Hematopoietic multipotent progenitor cell treated with erythropoietin and hydrocortisone succinate and interleukin-3 and kit ligand, for 17 days (in vitro differentiated cells): ENCODE results near the gene GPR55.

Source experiments
- DNase-seq: peaks from one replicate; pipeline ENCODE4 v3.0.0-alpha.2; 2015; ENCODE audit warnings: low spot score

Gene GPR55

DNA sequence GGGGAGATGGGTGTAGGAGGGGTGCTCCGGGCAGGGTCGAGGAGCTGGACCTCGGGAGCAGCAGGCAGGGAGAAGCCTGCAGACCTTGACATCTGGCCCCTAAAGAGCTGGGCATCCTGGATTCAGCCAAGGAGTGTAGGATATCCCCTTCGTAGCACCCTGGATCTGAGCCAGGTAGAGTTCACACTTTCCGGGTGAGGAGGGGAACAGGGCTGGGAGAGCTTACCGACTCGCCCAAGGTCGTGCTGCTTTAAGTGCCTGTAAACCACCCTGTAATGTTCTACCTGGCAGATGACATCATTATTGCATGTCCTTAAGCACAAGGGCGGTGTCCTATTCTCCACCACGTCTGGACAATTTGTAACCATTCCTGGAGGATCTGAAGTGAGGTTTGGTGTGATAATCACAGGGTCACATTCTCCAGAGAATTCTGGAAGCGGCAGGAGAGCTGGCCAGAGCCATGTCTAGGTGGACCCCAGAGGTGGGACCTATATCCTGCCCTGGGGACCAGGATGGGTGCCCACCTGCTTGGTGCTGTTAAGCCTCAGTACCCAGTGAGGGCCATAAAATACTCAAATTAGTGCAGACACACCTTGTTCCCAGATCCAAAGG lies 45.7 kb downstream of the GPR55 start:
- DNase-seq: no peak

DNA sequence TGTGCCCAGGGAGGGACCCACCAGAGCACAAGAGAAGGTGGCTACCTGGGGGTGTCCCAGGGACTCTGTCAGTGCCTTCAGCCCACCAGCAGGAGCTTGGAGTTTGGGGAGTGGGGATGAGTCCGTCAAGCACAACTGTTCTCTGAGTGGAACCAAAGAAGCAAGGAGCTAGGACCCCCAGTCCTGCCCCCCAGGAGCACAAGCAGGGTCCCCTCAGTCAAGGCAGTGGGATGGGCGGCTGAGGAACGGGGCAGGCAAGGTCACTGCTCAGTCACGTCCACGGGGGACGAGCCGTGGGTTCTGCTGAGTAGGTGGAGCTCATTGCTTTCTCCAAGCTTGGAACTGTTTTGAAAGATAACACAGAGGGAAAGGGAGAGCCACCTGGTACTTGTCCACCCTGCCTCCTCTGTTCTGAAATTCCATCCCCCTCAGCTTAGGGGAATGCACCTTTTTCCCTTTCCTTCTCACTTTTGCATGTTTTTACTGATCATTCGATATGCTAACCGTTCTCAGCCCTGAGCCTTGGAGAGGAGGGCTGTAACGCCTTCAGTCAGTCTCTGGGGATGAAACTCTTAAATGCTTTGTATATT lies 46.3 kb downstream of the GPR55 start:
- DNase-seq: no peak

DNA sequence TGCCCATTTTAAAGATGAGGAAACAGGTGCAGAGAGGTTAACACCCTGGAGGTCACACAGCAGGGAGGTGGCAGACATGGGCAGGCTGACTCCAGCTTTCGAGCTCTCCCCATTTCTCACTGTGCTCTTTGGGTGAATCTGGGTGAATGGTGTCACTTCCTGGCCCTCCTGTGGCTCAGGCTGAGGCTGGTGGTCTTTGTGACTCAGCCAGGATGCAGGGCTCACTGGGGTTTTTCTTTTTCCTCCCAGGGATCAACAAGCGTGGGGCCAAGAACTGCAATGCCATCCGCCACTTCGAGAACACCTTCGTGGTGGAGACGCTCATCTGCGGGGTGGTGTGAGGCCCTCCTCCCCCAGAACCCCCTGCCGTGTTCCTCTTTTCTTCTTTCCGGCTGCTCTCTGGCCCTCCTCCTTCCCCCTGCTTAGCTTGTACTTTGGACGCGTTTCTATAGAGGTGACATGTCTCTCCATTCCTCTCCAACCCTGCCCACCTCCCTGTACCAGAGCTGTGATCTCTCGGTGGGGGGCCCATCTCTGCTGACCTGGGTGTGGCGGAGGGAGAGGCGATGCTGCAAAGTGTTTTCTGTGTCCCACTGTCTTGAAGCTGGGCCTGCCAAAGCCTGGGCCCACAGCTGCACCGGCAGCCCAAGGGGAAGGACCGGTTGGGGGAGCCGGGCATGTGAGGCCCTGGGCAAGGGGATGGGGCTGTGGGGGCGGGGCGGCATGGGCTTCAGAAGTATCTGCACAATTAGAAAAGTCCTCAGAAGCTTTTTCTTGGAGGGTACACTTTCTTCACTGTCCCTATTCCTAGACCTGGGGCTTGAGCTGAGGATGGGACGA lies 47.1 kb downstream of the GPR55 start:
- no peak for DNase-seq

DNA sequence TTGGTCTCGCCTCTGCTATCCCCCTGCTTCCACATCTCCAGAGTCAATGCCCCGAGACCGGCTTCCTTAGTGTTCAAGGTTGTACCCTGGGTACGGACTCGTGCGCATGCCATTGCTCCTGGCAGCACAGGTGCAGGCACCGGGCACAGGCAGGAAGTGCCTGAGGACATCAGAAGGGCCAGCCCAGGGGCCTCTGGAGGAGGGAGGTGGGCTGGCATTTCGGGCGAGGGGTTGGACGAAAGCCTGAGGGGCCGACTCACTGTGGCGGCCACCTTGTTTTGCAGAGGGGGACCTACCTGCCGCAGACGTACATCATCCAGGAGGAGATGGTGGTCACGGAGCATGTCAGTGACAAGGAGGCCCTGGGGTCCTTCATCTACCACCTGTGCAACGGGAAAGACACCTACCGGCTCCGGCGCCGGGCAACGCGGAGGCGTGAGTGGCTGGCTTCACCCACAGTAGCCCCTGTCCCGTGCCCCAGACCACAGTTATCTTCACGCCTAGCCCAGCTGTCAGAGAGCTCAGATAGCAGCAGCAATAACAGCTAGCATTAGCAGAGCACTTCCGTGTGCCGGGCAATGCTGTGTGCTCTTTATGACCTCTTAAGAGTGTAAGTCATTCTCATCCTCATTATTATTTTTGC lies 47.8 kb downstream of the GPR55 start:
- no peak for DNase-seq

DNA sequence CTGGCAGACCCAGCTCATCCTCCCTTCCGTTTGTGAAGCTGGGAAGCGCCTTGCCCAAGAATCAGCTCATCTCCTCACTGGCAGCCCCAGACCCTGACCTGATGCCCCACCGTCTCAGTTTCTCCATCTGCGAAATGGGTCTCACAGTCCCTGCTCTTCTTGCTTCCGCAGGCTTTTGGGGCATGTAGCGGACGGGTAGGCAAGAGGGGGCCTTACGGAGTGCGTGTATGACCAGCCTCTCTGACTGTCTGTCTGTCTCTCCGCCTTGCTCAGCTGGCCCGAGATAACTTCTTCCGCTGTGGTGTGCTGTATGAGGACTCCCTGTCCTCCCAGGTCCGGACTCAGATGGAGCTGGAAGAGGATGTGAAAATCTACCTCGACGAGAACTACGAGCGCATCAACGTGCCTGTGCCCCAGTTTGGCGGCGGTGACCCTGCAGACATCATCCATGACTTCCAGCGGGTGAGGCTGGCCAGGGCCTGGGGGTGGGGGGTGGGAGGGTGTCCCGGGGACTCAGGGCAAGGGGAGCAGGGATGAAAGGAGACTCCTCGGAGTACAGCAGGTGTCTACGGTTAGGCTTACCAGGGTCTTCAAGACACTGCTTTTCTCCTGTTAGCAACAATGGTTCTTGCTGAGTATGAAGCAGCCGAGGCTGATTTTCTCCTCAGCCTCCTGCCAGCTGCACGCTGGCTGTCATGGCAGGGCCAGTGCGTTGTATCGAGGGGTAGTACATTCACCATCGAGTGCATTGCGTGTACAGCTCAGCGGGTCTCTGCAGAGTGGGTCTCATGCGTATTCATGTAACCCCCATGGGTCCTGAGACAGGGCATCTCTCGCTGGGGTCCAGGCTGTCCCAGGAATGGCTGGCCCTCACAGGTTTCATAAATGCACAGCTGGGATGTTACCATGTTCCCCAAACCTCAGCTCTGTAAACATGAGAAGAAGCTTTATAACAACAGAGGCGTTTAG lies 49.4 kb downstream of the GPR55 start:
- no peak for DNase-seq

DNA sequence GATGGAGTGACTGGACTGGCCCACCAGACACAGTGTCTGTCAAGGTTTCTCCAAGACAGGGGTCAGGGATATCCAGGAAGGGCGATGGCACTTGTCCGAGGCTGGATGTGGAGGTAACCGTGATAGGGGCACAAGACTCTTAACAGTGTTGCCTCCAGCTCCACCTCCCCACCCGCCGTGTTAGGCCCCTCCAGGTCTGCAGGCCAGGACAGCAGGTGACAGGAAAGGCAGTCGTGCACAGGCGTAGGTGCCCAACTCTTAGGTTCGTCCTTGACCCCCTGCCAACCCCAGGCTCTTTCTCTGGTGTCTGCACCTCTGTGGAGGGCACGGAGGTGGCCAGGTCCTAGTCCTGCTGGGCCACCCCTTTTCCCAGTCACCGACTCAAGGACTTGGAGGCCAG lies 50.2 kb downstream of the GPR55 start:
- DNase-seq: no peak

DNA sequence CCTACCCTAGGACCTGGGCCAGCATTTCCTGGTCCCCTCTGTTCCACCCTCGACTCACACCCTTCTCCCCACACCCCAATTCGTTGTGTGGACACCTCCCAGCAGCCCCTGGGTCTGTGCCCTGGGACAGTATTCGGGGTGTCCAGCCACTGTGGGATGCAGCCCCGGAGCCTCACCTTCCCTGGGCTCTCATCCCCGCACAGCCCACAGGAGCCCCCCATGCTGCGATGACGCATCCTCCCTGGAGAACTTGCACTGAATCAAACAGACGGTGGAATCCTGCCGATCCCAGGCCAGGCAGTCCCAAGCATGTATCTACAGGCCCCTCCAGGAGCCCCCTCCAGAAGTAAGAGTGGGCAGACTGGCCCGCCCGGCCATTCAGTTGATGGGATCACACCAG lies 50.6 kb downstream of the GPR55 start:
- DNase-seq: no peak

DNA sequence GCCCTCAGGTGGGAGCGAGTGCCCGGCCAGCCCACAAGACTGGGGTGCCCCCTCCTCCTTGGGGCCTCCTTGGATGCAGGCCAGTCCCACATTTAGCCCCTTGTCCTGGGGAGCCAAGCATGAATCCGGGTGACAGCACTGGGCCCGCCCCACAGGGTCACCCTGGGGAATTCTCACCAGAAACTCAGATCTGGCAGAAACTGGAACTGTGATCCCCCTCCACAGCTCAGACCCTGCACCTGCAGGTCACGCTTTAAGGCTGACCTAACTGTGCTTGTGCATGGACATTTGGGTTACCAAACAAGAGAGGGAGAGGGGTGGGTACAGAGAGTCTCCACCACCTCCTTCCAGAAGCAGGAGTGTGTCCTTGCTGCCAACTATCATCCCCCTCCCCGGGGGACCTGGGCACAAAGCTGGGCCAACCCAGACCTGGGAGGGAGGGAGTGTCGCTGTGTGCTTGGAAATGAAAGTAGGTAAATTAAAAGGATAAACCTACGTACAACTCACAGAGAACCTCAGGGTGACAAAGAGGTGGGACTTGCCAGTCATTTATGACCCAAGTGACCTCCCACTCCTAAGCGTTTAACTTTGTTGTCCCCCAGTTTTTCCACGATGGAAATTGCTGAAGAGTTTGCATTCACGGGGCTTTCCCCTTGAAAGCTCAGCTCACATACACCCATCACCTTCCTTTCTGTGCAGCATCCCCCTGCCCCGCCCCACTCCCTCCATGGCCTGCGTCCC lies 51.2 kb downstream of the GPR55 start:
- no peak for DNase-seq

DNA sequence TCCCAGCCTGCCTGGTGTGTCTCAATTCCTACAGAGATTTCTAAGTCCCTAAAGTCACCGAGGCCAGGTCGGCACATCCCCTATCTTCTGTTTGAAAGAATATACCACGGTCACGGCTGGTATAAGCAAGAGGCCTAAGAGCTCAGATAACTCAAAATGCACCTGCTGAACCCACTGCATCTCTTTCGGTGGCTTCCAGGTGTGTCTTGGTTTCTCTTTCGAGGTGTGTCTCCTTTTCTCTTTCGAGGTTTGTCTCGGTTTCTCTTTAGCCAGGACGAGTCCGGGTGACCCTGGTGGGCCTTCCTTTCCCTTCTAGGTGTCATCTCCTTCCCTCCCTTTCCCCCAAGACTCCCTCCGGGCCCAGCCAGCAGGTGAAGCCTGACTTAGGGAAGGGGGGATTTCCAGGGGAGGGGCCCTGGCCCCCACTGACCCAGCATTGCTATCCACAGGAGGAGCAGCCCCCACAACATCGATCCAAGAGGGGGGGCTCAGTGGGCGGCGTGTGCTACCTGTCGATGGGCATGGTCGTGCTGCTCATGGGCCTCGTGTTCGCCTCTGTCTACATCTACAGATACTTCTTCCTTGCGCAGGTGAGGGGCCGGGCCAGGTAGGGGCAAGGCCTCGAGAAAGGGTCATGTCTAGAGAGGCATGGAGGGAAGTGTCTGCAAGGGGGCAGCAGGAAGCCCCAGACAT lies 51.9 kb downstream of the GPR55 start:
- no peak for DNase-seq

DNA sequence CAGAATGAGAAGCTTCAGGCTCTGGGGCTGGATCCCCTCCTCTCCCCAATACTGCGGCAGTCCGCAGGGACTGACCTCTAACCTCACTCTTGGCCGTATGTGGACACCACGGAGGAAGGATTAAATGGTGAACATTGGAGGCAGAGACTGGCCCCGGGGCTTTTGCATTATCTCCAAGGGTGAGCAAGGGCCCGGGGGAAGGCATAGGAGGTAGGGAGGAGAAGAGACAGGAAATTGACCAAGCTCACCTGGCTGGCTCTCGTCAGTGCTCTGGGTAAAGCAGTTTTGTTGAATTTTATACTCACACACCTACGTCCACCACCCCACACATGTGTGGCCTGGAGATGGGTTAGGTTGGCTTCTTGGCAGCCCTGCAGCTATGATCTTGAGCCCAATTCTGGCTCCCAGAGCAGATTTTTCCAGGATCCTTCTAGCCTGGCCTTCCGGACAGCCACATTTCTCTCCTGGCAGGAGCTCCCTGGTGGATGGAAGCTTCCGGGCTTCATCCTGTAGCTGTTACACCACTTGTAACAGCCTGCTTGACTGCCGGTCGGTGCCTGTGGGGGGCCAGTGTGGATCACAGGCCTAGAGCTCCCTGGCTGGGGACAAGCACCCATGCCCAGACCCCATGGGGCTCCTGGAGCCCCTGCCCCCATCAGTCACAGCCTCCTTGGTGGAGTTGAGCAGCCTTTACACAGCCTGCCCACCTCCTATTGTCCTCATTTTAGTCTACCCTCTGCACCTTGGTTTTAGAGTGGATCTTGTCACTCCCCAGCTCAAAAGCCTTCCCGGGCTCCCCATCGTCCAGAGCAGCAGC lies 52.7 kb downstream of the GPR55 start:
- DNase-seq: no peak

DNA sequence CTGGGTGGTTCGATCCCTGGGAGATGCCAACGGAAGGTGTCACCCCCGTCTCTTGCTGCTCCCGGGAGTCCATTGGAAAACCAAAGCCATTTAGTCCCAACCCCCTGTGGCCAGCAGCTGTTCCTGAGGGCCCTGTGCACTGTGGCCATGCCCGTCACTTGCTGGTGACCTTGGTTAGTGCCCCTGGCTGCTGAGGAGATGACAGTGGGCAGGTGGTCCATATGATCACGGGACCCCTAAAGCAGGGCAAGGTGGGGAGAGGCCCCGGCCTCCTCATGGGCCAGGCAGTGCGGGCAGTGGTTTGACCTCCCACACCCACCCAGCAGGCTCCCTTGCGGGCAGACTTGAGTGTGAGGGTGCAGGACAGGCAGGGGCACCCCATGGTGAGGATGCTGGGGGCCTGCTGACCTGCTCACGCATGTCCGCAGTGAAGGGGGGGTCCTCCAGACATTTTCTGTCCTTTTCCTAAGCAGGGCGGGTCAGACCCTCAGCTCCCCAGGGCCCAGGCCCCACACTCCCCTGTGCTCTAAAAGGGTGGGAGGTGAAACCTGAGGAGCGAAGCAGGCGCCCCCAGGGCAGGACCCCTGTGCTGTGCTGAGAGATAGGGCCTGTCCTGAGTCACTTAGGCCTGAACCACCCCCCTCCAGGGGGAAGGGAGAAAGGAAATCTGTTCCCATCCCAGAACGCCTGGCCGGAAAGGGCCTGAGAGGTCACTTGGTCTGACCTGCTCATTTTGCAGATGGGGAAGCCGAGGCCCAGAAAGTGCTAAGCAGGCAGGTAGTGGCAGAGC lies 53.5 kb downstream of the GPR55 start:
- DNase-seq: no peak

DNA sequence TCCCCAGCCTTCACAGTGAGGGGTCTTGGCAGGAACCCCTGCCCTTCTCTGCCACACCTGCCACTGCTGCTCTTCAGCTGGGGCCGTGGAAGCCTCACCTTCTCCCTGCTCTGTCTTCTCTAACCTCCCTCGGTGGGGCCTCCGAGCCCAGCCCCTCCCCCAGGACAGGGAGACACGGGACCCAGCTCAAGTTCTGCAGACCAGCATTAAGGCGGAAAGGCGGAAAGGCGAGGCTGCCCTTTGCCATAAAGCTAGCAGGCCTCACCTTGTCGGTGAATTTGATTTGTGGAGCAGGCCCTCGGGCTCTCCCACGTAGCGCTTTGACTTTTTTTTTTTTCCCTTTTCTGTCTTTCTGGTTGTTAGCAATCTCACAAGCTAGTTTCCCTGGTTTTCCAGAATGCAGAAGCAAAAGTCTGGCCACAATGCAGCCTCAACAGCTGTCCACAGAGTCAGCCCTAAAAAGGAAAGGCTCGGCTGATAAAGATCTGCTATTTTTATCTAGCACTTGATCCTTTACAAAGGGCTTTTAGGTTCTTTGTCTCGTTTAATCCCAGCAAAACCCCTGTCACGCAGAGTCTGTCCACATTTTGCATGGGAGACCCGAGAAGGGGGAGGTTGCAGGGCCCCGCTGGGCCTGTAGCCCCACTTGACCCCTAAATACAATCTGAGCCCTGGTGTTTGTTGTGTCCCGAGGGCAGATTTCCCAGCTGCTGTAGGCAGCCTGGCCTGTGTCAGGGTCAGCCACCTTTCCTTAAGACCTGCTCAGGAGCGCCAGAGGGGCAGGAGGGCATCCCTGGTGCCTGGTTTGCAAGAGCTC lies 54.3 kb downstream of the GPR55 start:
- DNase-seq: no peak

DNA sequence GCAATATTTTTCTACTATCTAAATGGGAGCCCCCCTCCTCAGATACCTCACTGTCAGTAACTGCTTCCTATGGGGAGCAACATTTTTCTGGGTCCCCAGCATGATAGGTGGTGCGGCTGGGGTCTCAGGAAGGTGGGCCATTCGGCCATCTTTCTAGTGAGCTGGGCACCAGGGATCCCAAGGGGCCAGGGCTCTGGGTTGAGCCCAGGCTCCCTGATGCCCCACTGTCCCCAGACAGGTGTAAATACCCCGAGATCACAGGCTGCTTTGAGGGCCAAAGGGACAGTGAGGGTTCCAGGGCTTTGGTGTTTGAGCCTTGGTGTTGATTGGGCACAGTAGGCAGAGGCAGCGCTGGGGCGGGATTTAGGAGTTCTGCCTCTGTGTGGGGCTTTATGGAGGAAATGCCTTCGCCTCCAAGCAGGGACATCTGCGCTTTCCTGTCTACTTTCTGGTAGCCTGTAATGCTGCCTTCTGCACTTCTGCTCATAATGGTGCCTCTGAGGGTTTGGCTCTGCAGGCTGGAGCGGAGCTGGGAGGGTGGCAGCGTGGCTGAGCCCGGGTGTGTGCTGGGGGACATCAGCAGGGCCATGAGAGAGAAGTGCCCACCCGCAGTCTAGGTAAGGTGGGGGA lies 55.0 kb downstream of the GPR55 start:
- DNase-seq: no peak

DNA sequence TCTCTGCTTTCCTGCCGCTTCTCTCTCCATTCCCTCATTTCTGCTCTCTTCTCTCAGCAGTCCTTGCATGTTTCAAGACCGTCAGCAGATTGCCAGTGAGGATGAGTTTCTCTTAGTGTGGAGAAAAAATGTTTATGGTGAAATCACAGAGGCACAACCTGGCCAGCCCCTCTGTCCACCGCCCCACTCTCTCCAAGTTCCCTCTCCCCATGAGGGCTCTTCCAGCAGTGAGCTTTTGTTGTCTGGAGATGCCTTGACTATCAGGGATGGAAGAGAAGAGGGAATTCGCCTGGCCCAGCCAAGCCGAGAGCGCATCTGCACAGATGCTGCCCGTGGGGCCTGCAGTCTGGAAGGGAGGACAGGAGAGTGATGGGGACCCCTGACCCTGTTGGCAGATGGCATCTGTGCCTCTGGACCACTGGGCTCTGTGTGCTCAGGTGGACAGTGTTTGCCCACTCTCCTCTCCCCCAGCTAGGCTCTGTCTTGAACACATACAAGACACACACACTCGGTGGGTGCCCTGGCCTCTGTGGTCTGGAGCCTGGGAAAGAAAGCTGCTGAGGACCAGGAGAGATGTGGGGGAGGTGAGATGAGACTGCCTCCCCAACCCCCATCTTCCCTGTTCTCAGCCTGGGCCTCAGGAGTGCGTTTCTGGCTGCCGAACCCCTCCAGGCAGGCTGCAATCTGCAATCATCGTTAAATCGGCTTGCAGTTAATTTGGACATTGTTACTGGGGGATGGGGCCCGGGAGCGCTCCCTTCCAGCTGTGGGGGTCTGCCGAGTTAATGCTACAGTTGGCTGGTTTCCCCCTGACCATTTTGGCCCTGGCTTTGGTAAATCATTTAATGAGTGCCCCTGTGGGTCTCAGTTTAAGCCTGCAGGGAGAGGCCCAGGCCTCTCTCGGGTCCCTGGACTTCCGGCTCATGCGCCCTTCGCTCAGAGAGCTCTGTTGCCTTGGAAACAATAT lies 55.8 kb downstream of the GPR55 start:
- DNase-seq: no peak

DNA sequence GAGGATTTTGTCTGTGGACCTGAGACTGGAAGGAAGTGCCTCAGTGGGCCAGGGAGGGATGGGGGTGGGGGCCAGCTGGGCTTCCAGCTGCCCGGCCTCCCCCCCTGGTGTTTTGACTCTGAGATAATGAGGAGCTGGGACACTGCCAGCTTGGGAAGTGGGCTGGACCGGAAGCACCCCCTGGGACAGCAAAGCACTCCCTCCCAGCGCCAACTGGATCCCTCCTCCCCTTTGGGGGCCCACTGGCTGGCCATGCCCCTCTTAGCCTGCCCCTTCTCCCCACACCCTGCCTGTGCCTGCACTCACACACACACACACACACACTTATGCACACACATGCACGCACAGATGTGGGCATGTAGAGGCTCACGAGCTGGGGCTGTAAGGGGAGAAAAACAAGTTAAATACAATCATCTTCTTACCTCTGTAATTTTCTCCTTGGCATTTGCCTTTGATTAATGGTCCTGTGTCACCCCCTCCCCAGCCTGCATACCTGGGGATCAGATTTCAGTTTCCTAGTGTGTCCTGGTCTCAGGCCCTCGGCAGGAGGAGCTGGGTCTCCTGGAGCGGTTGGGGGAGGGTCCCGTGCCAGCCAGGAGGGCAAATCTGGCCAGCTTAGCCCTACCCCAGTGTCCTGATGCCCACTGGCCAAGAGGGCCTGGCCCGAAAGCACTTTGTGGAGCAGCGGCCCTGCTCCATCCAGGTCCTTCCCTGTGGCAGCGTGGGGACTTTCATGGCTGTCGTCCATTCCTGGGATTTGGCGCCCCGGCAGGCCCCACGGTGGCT lies 56.7 kb downstream of the GPR55 start:
- no peak for DNase-seq
